Dedifferentiated amniotic fluid mesenchymal stem cell (primary cell): ENCODE results near the gene ITGB4.

Source experiments
- DNase-seq: peaks from one replicate; pipeline ENCODE4 v3.0.0-alpha.2; 2016; ENCODE audit errors: extremely low spot score

ITGB4 gene

GRCh38 chr17:75697651-75698291 is 23.5 kb upstream of the ITGB4 start:
- DNase-seq = no peak

- DNase-seq = no peak
These were observed 22.6 kb upstream of the ITGB4 start for GRCh38 chr17:75698659-75699058.

GRCh38 chr17:75701288-75701687 is 20.0 kb upstream of the ITGB4 start:
- DNase-seq = no peak

- no peak for DNase-seq
These were observed 18.1 kb upstream of the ITGB4 start for GRCh38 chr17:75703191-75703590.

GRCh38 chr17:75703591-75703990 is 17.7 kb upstream of the ITGB4 start:
- no peak for DNase-seq

- DNase-seq = no peak
These were observed 16.0 kb upstream of the ITGB4 start for GRCh38 chr17:75704963-75705875.

- no peak for DNase-seq
These were observed 15.1 kb upstream of the ITGB4 start for GRCh38 chr17:75706042-75706728.

GRCh38 chr17:75707079-75707571 is 14.1 kb upstream of the ITGB4 start:
- no peak for DNase-seq

- DNase-seq = no peak
These were observed 8.8 kb upstream of the ITGB4 start for GRCh38 chr17:75712446-75712845.

GRCh38 chr17:75719732-75720131 is 1.5 kb upstream of the ITGB4 start:
- no peak for DNase-seq

GRCh38 chr17:75721463-75722011 is 278 bp downstream of the ITGB4 start:
- no peak for DNase-seq

GRCh38 chr17:75722076-75722475 is 817 bp downstream of the ITGB4 start:
- DNase-seq = no peak

- DNase-seq = no peak
These were observed 1.4 kb downstream of the ITGB4 start for GRCh38 chr17:75722542-75723095.

- DNase-seq = no peak
These were observed 2.1 kb downstream of the ITGB4 start for GRCh38 chr17:75723171-75723930.

- no peak for DNase-seq
These were observed 3.1 kb downstream of the ITGB4 start for GRCh38 chr17:75724016-75725003.

- DNase-seq = no peak
These were observed 4.2 kb downstream of the ITGB4 start for GRCh38 chr17:75725504-75725903.

GRCh38 chr17:75727391-75727790 is 6.1 kb downstream of the ITGB4 start:
- no peak for DNase-seq

GRCh38 chr17:75729351-75729750 is 8.1 kb downstream of the ITGB4 start:
- no peak for DNase-seq

GRCh38 chr17:75730065-75730464 is 8.8 kb downstream of the ITGB4 start:
- DNase-seq = no peak
